ENCODE data around the gene RNF149.
"Not testable (repeated sequence)": the region's sequence is repeated elsewhere in the genome, so short reads cannot be mapped to it uniquely, and the experiment has no call there.

The RNF149 gene

GRCh38 chr2:101308432-101309210 lies at the start of gene RNF149:
TSS of gene RNF149 (minus strand) at chr2:101308701. CDS start at chr2:101308588, 113 bp downstream.
- Histone ChIP-seq H3K4me3 (ENCODE audit: low read length) (peak within 1 kb of the TSS; percentile 85), H3K27ac (ENCODE audit: low read length) (no peak within 1 kb of the TSS), H3K4me1 (ENCODE audit: insufficient read depth, low read length) (peaks cover 15% of the 10 kb centered on the region), H3K27me3 (ENCODE audit: insufficient read depth, low read length) (peaks cover 12% of the 10 kb centered on the region), H3K36me3 (ENCODE audit: insufficient read depth, low read depth, low read length) (no peaks in the 10 kb centered on the region), H3K9ac (ENCODE audit: low read depth, low read length) (peak within 1 kb of the TSS; percentile 81), H3K9me3 (ENCODE audit: insufficient read depth, low read depth, low read length) (no peaks in the 10 kb centered on the region; the same call in 1 of the 2 replicates)

- H3K4me3 ChIP-seq (ENCODE audit: low read length): no peak overlapping the region
- H3K9ac ChIP-seq (ENCODE audit: low read depth, low read length): no peak overlapping the region
- no peaks in the 10 kb centered on the region for H3K27me3 ChIP-seq (ENCODE audit: insufficient read depth, low read length)
- no peaks in the 10 kb centered on the region for H3K36me3 ChIP-seq (ENCODE audit: insufficient read depth, low read depth, low read length)
- peaks cover 5% of the 10 kb centered on the region; the same call in 1 of the 2 replicates for H3K4me1 ChIP-seq (ENCODE audit: insufficient read depth, low read length)
- H3K27ac ChIP-seq (ENCODE audit: low read length): no peak overlapping the region
- H3K9me3 ChIP-seq (ENCODE audit: insufficient read depth, low read depth, low read length): no peaks in the 10 kb centered on the region
Observed at GRCh38 chr2:101357376-101357775, 48.9 kb upstream of the RNF149 start.

- no peaks in the 10 kb centered on the region for H3K9me3 ChIP-seq (ENCODE audit: insufficient read depth, low read depth, low read length)
- no peak overlapping the region for H3K9ac ChIP-seq (ENCODE audit: low read depth, low read length)
- no peaks in the 10 kb centered on the region for H3K36me3 ChIP-seq (ENCODE audit: insufficient read depth, low read depth, low read length)
- no peak overlapping the region for H3K4me3 ChIP-seq (ENCODE audit: low read length)
- H3K27ac ChIP-seq (ENCODE audit: low read length): no peak overlapping the region
- H3K27me3 ChIP-seq (ENCODE audit: insufficient read depth, low read length): no peaks in the 10 kb centered on the region
- peaks cover 5% of the 10 kb centered on the region; the same call in 1 of the 2 replicates for H3K4me1 ChIP-seq (ENCODE audit: insufficient read depth, low read length)
Observed at GRCh38 chr2:101356521-101356920, 48.0 kb upstream of the RNF149 start.

DNA sequence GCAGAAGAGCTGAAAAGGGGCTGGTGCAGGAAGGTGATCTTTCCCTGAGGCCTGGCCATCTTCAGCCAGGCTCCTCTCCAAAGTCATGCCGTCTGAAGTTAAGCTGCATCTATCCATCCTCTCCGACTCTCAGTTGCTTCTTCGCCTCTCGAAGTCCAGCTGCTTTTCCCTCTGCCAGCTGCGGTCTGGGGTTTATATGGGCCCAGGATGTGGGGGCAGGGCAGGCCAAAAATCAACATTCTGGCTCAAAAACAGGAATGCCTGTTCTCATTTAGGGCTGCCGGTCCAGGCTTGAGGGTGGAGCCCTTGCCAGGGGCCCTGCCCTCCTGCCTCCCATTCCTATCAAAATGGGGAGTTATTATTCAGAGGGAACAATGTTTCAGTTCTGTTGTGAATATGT lies 47.6 kb upstream of the RNF149 start:
- H3K27ac ChIP-seq (ENCODE audit: low read length): no peak overlapping the region
- no peak overlapping the region for H3K9ac ChIP-seq (ENCODE audit: low read depth, low read length)
- H3K27me3 ChIP-seq (ENCODE audit: insufficient read depth, low read length): no peaks in the 10 kb centered on the region
- H3K36me3 ChIP-seq (ENCODE audit: insufficient read depth, low read depth, low read length): no peaks in the 10 kb centered on the region
- no peaks in the 10 kb centered on the region for H3K9me3 ChIP-seq (ENCODE audit: insufficient read depth, low read depth, low read length)
- no peak overlapping the region for H3K4me3 ChIP-seq (ENCODE audit: low read length)
- peaks cover 5% of the 10 kb centered on the region; the same call in 1 of the 2 replicates for H3K4me1 ChIP-seq (ENCODE audit: insufficient read depth, low read length)

GRCh38 chr2:101355401-101356054 lies 47.0 kb upstream of the RNF149 start:
- Histone ChIP-seq H3K27ac (ENCODE audit: low read length) (no peak overlapping the region), H3K4me1 (ENCODE audit: insufficient read depth, low read length) (peaks cover 5% of the 10 kb centered on the region; the same call in 1 of the 2 replicates), H3K4me3 (ENCODE audit: low read length) (no peak overlapping the region), H3K27me3 (ENCODE audit: insufficient read depth, low read length) (no peaks in the 10 kb centered on the region), H3K9me3 (ENCODE audit: insufficient read depth, low read depth, low read length) (no peaks in the 10 kb centered on the region), H3K9ac (ENCODE audit: low read depth, low read length) (no peak overlapping the region), H3K36me3 (ENCODE audit: insufficient read depth, low read depth, low read length) (no peaks in the 10 kb centered on the region)

DNA sequence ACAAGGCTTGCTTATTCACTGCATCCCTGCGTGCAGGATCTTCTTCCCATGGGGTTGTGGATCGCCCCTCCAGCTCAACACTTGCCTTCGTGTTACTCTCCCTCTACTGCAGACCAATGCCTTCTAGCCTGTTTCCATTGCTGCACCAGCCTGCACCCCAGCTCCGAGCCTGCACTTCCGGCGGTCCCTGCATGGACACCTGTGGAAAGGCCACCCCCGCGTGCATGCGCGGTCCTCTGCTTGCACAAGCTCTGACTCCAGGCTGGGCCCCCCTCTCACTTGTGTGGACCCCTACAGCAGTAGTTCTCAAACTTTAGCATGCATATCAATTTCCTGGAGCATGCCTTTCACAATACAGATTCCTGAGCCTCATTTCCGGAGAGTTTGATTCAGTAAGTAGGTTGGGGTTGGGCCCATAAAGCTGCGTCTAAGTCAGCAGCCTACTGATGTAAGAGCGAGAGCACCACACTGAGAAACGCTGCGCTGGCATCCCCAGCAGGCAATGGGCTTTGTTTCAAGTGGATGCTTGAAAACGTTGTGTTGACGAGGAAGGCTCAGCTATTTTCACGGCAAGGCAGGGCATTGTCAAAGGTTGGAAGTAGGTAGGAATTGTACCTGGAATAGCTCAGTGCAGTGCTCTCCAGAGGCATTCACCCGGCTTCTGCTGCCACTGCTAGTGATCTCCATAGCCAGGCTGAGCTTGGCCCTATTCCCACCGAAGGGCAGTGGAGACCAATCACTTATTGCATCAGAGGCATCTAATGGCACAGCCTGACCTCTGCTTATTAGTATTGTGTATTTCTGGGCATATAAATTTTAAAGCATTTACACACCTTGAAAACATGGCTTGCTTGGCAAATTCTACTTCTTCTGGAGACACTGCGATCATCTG lies 46.2 kb upstream of the RNF149 start:
- H3K27ac ChIP-seq (ENCODE audit: low read length): no peak overlapping the region
- H3K4me1 ChIP-seq (ENCODE audit: insufficient read depth, low read length): 0 out of 2 replicates have a peak, but pooled peaks cover under 1% of the 10 kb centered on the region

DNA sequence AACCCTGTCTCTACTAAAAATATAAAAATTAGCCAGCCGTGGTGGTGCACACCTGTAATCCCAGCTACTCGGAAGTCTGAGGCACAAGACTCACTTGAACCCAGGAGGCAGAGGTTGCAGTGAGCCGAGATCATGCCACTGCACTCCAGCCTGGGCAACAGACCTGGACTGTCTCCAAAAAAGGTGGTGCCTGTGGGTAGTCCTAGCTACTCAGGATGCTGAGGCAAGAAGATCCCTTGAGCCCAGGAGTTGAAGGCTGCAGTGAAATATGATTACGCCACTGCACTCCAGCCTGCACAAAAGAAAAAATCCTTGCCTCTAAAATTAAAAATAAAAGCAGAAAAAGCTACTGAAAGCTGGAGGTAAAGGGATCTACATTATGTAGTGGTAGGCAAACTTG lies 44.1 kb upstream of the RNF149 start:
- not testable (repeated sequence) for H3K36me3 ChIP-seq (ENCODE audit: insufficient read depth, low read depth, low read length); H3K4me3 ChIP-seq (ENCODE audit: low read length); H3K9ac ChIP-seq (ENCODE audit: low read depth, low read length); H3K4me1 ChIP-seq (ENCODE audit: insufficient read depth, low read length); H3K27ac ChIP-seq (ENCODE audit: low read length); H3K9me3 ChIP-seq (ENCODE audit: insufficient read depth, low read depth, low read length); H3K27me3 ChIP-seq (ENCODE audit: insufficient read depth, low read length)

More for the DNA sequence above, 46.2 kb upstream of the RNF149 start:
- no peaks in the 10 kb centered on the region for H3K27me3 ChIP-seq (ENCODE audit: insufficient read depth, low read length)
- no peaks in the 10 kb centered on the region for H3K9me3 ChIP-seq (ENCODE audit: insufficient read depth, low read depth, low read length)
- no peak overlapping the region for H3K4me3 ChIP-seq (ENCODE audit: low read length)
- no peak overlapping the region for H3K9ac ChIP-seq (ENCODE audit: low read depth, low read length)
- no peaks in the 10 kb centered on the region for H3K36me3 ChIP-seq (ENCODE audit: insufficient read depth, low read depth, low read length)

DNA sequence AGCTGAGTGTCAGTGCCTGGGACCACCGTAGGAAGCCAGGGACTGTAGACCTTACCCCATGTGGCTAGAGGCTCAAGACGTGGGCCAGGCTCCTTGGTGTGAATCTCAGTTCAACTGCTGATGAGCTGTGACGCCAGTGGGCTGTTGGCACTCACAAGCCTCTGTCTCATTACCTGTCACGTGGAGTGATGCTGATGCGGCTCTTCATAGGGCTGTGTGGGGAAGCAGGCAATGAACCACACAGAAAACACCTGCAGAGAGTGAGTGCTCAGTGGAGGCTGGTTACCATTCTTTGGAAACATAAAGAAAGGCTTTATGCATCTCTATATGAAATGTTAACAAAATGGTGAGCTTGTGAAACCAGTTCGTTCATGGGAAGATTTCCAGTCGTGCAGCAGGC lies 42.7 kb upstream of the RNF149 start:
- H3K4me3 ChIP-seq (ENCODE audit: low read length): no peak overlapping the region
- H3K9ac ChIP-seq (ENCODE audit: low read depth, low read length): no peak overlapping the region
- no peak overlapping the region for H3K27ac ChIP-seq (ENCODE audit: low read length)
- no peaks in the 10 kb centered on the region for H3K9me3 ChIP-seq (ENCODE audit: insufficient read depth, low read depth, low read length)
- no peaks in the 10 kb centered on the region for H3K4me1 ChIP-seq (ENCODE audit: insufficient read depth, low read length)
- no peaks in the 10 kb centered on the region for H3K36me3 ChIP-seq (ENCODE audit: insufficient read depth, low read depth, low read length)
- H3K27me3 ChIP-seq (ENCODE audit: insufficient read depth, low read length): no peaks in the 10 kb centered on the region

DNA sequence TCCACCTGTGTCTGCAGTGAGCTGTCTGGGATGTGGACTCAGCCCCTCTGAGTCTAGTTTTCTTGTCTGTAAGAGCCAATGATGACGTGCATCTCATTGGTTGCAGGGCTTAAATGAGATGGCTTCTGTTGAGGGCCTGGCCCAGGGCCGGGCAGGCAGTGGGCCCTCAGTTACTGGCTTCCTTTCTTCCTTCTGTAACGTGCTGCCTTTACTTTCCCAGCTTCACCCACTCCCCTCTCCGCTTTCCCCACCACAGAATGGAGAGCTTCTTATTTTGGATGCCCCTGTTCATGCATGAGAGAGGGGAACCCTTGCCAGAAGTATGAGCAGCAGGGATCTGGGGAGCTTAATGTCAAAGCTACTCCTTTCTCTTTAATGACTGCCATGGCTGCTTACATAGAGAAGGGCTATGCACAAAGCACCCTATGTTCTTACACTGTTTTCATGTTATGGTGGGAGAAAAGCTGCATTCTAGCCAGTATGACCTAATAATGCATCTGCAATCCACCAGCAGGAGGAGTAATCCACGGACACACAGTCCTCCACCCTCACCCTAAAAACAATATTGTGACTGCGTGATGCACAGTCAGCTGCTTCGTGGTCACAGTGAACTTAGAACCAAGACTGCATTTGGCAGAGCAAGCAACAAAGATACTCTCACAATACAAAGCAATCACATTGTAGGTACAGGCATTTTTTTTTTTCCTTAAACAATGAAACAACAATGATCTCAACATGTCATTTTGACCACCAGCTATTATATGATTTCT lies 41.6 kb upstream of the RNF149 start:
- no peaks in the 10 kb centered on the region for H3K4me1 ChIP-seq (ENCODE audit: insufficient read depth, low read length)
- H3K27ac ChIP-seq (ENCODE audit: low read length): no peak overlapping the region
- H3K9ac ChIP-seq (ENCODE audit: low read depth, low read length): no peak overlapping the region
- H3K36me3 ChIP-seq (ENCODE audit: insufficient read depth, low read depth, low read length): no peaks in the 10 kb centered on the region
- H3K27me3 ChIP-seq (ENCODE audit: insufficient read depth, low read length): no peaks in the 10 kb centered on the region
- H3K9me3 ChIP-seq (ENCODE audit: insufficient read depth, low read depth, low read length): no peaks in the 10 kb centered on the region
- no peak overlapping the region for H3K4me3 ChIP-seq (ENCODE audit: low read length)

- no peaks in the 10 kb centered on the region for H3K9me3 ChIP-seq (ENCODE audit: insufficient read depth, low read depth, low read length)
- H3K27me3 ChIP-seq (ENCODE audit: insufficient read depth, low read length): no peaks in the 10 kb centered on the region
- H3K9ac ChIP-seq (ENCODE audit: low read depth, low read length): no peak overlapping the region
- no peak overlapping the region for H3K4me3 ChIP-seq (ENCODE audit: low read length)
- no peak overlapping the region for H3K27ac ChIP-seq (ENCODE audit: low read length)
- H3K4me1 ChIP-seq (ENCODE audit: insufficient read depth, low read length): no peaks in the 10 kb centered on the region
- H3K36me3 ChIP-seq (ENCODE audit: insufficient read depth, low read depth, low read length): no peaks in the 10 kb centered on the region
Observed at GRCh38 chr2:101348883-101349282, 40.4 kb upstream of the RNF149 start.

DNA sequence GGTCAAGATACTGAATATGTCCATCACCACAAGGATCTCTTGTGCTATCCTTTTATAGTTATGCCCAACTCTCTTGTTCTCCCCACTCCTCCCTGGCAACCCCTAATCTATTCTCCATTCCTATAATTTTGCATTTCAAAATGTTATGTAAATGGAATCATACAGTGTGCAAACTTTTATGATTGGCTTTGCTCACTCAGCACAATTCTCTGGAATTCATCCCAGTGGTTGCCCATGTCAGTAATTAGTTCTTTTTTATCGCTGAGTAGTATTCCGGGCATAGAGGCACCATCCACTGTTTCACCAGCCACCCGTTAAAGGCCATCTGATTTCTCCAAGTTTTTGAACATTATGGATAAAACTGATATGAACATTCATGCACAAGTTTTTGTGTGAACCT lies 38.4 kb upstream of the RNF149 start:
- Histone ChIP-seq H3K9me3 (ENCODE audit: insufficient read depth, low read depth, low read length) (no peaks in the 10 kb centered on the region), H3K4me1 (ENCODE audit: insufficient read depth, low read length) (no peaks in the 10 kb centered on the region), H3K9ac (ENCODE audit: low read depth, low read length) (no peak overlapping the region), H3K27me3 (ENCODE audit: insufficient read depth, low read length) (no peaks in the 10 kb centered on the region; the same call in 1 of the 2 replicates), H3K4me3 (ENCODE audit: low read length) (no peak overlapping the region), H3K27ac (ENCODE audit: low read length) (no peak overlapping the region), H3K36me3 (ENCODE audit: insufficient read depth, low read depth, low read length) (no peaks in the 10 kb centered on the region)

All from iPS-20b (cell line).